Mesenchymal stem cell (in vitro differentiated cells and primary cell): ENCODE results near the gene MYLIP.

Experiments used
- DNase-seq: peaks from one replicate; pipeline ENCODE4 v3.0.0-alpha.2; 2013
- H2AFZ ChIP-seq: one replicate; pipeline ENCODE4 v1.6.1; 2013; ENCODE audit warnings: low read depth, mild to moderate bottlenecking, control low read depth, inconsistent platforms, low read length, moderate library complexity
- H2AK5ac ChIP-seq: 2 replicates; pipeline ENCODE4 v1.6.1; 2013; ENCODE audit warnings: low read length, moderate library complexity, mild to moderate bottlenecking, inconsistent platforms; ENCODE audit not compliant: severe bottlenecking
- H2BK120ac ChIP-seq: one replicate; pipeline ENCODE4 v1.6.1; 2013; ENCODE audit warnings: low read depth, mild to moderate bottlenecking, inconsistent platforms, low read length, moderate library complexity
- H2BK12ac ChIP-seq, 2 experiments: one replicate each; pipeline ENCODE4 v1.6.1; 2013; ENCODE audit warnings: inconsistent platforms in 2 of 2, low read length in 2 of 2, mild to moderate bottlenecking in 2 of 2, moderate library complexity in 2 of 2, control low read depth in 1 of 2
- H2BK15ac ChIP-seq: one replicate; pipeline ENCODE4 v1.6.1; 2013; ENCODE audit warnings: mild to moderate bottlenecking, low read depth, inconsistent platforms; ENCODE audit not compliant: poor library complexity, severe bottlenecking
- H2BK5ac ChIP-seq: 2 replicates; pipeline ENCODE4 v1.6.1; 2013; ENCODE audit warnings: low read depth, mild to moderate bottlenecking, low read length, control low read depth, inconsistent platforms; ENCODE audit not compliant: poor library complexity, severe bottlenecking
- H3K14ac ChIP-seq, 2 experiments: one replicate each; pipeline ENCODE4 v1.6.1; 2013; ENCODE audit warnings: inconsistent platforms in 2 of 2, low read length in 2 of 2, control low read depth in 1 of 2, mild to moderate bottlenecking in 1 of 2, moderate library complexity in 1 of 2
- H3K18ac ChIP-seq, 2 experiments: one replicate each; pipeline ENCODE4 v1.6.1; 2013; ENCODE audit warnings: inconsistent platforms in 2 of 2, low read length in 2 of 2, control low read depth in 1 of 2, low read depth in 1 of 2, mild to moderate bottlenecking in 1 of 2
- H3K23ac ChIP-seq, 2 experiments: one replicate each; pipeline ENCODE4 v1.6.1; 2013; ENCODE audit warnings: inconsistent platforms in 2 of 2, low read length in 2 of 2, mild to moderate bottlenecking in 2 of 2, moderate library complexity in 2 of 2, control low read depth in 1 of 2
- H3K27ac ChIP-seq: 2 replicates; pipeline ENCODE4 v1.5.1; 2013; ENCODE audit warnings: mild to moderate bottlenecking, moderate library complexity, low read length, control low read depth, inconsistent platforms; ENCODE audit not compliant: poor library complexity, severe bottlenecking
- H3K27me3 ChIP-seq, 2 experiments: 2 replicates each; pipeline versions ENCODE4 v1.6.1 to v1.7.0; 2013; ENCODE audit warnings: low read length in 2 of 2, mild to moderate bottlenecking in 2 of 2, moderate library complexity in 2 of 2, control low read depth in 1 of 2, inconsistent platforms in 1 of 2; ENCODE audit not compliant: control insufficient read depth in 1 of 2, insufficient read depth in 1 of 2
- H3K36me3 ChIP-seq, 2 experiments: 2 replicates each; pipeline versions ENCODE4 v1.6.1 to v1.7.0; 2013; ENCODE audit warnings: low read length in 2 of 2, control low read depth in 1 of 2, inconsistent platforms in 1 of 2, low read depth in 1 of 2, mild to moderate bottlenecking in 1 of 2; ENCODE audit not compliant: insufficient read depth in 2 of 2, control insufficient read depth in 1 of 2
- H3K4ac ChIP-seq, 2 experiments: one replicate each; pipeline ENCODE4 v1.6.1; 2013; ENCODE audit warnings: inconsistent platforms in 2 of 2, low read length in 2 of 2, mild to moderate bottlenecking in 2 of 2, moderate library complexity in 2 of 2, control low read depth in 1 of 2, low read depth in 1 of 2
- H3K4me1 ChIP-seq: 2 replicates; pipeline ENCODE4 v1.6.1; 2013; ENCODE audit warnings: low read depth, low read length, control low read depth; ENCODE audit not compliant: control insufficient read depth, insufficient read depth
- H3K4me2 ChIP-seq: 2 replicates; pipeline ENCODE4 v1.6.1; 2013; ENCODE audit warnings: low read length, mild to moderate bottlenecking, inconsistent platforms; ENCODE audit not compliant: poor library complexity, severe bottlenecking
- H3K4me3 ChIP-seq, 2 experiments: 2 replicates each; pipeline versions ENCODE4 v1.5.1 to v1.7.0; 2013; ENCODE audit warnings: low read length in 2 of 2, mild to moderate bottlenecking in 2 of 2, control low read depth in 1 of 2, low read depth in 1 of 2; ENCODE audit not compliant: insufficient read depth in 1 of 2
- H3K79me1 ChIP-seq: replicated peaks from 2 replicates; pipeline ENCODE4 v1.6.1; 2013; ENCODE audit warnings: mild to moderate bottlenecking, control low read depth, low read length, inconsistent platforms; ENCODE audit not compliant: poor library complexity, severe bottlenecking
- H3K9ac ChIP-seq: 2 replicates; pipeline ENCODE4 v1.7.0; 2013; ENCODE audit warnings: mild to moderate bottlenecking, low read length, moderate library complexity
- H3K9me3 ChIP-seq: 2 replicates; pipeline ENCODE4 v1.7.0; 2013; ENCODE audit warnings: mild to moderate bottlenecking, low read length; ENCODE audit not compliant: control insufficient read depth
- H4K8ac ChIP-seq: one replicate; pipeline ENCODE4 v1.6.1; 2013; ENCODE audit warnings: inconsistent platforms, mild to moderate bottlenecking, low read length, moderate library complexity
- H4K91ac ChIP-seq: one replicate; pipeline ENCODE4 v1.6.1; 2013; ENCODE audit warnings: mild to moderate bottlenecking, low read length, inconsistent platforms
- WGBS: methylation state at CpG from one replicate; pipeline ENCODE4 v1.1.7; 2013; ENCODE audit warnings: mixed read lengths; 5-methylcytosine and 5-hydroxymethylcytosine counted together

MYLIP gene

GRCh38 chr6:16139556-16139955 is 10.7 kb downstream of the MYLIP start:
- H3K4ac ChIP-seq, result no peak overlapping the region
- peaks cover 17% of the 10 kb centered on the region for H3K79me1 ChIP-seq
- H3K4me3 ChIP-seq, result no peak overlapping the region
- no peak overlapping the region for H2AFZ ChIP-seq
- no peak overlapping the region for H3K27ac ChIP-seq
- no peak overlapping the region for H2AK5ac ChIP-seq
- H2BK12ac ChIP-seq, result no peak overlapping the region
- H2BK15ac ChIP-seq, result no peak overlapping the region
- H3K23ac ChIP-seq, result no peak overlapping the region
- no peak overlapping the region for H3K4me2 ChIP-seq
- H4K8ac ChIP-seq, result no peak overlapping the region
- no peak overlapping the region for H2BK5ac ChIP-seq
- peaks cover 7% of the 10 kb centered on the region for H3K9me3 ChIP-seq
- H3K14ac ChIP-seq, result no peak overlapping the region
- DNase-seq, result no peak
- no peak overlapping the region for H2BK120ac ChIP-seq
- H4K91ac ChIP-seq, result no peak overlapping the region
- peaks cover 19 to 44% of the 10 kb centered on the region in 2 experiments for H3K36me3 ChIP-seq
- no peaks in the 10 kb centered on the region for H3K27me3 ChIP-seq
- no peak overlapping the region for H3K18ac ChIP-seq
- 86% methylated on average over 1 of the region's 2 CpGs for WGBS
- H3K4me1 ChIP-seq, result peaks cover 2% of the 10 kb centered on the region
- H3K9ac ChIP-seq, result no peak overlapping the region

GRCh38 chr6:16140607-16141006 is 11.7 kb downstream of the MYLIP start:
- Histone ChIP-seq H3K9me3 (peaks cover 7% of the 10 kb centered on the region), H2BK12ac (no peak overlapping the region), H3K27ac (no peak overlapping the region), H4K8ac (no peak overlapping the region), H3K79me1 (peaks cover 12% of the 10 kb centered on the region), H3K4me2 (no peak overlapping the region), H2BK15ac (no peak overlapping the region), H3K14ac (no peak overlapping the region), H3K4ac (no peak overlapping the region), H2BK5ac (no peak overlapping the region), H2AK5ac (no peak overlapping the region), H3K9ac (no peak overlapping the region), H2BK120ac (no peak overlapping the region), H2AFZ (no peak overlapping the region), H3K36me3 (peaks cover 27 to 55% of the 10 kb centered on the region in 2 experiments), H3K27me3 (no peaks in the 10 kb centered on the region), H3K4me3 (no peak overlapping the region), H4K91ac (no peak overlapping the region), H3K18ac (no peak overlapping the region), H3K23ac (no peak overlapping the region), H3K4me1 (peaks cover 5% of the 10 kb centered on the region)
- no peak for DNase-seq
- WGBS, result 95% methylated on average over 7 of the region's 7 CpGs

GRCh38 chr6:16141514-16141913 is 12.6 kb downstream of the MYLIP start:
- peaks cover 32 to 64% of the 10 kb centered on the region in 2 experiments for H3K36me3 ChIP-seq
- no peak overlapping the region for H2BK120ac ChIP-seq
- H3K27ac ChIP-seq, result no peak overlapping the region
- no peak overlapping the region for H3K4me3 ChIP-seq
- no peak overlapping the region for H2BK5ac ChIP-seq
- no peak overlapping the region for H2AFZ ChIP-seq
- no peak overlapping the region for H2BK12ac ChIP-seq
- H3K23ac ChIP-seq, result no peak overlapping the region
- no peak for DNase-seq
- H3K79me1 ChIP-seq, result peaks cover 14% of the 10 kb centered on the region
- H4K8ac ChIP-seq, result no peak overlapping the region
- no peak overlapping the region for H3K4ac ChIP-seq
- no peak overlapping the region for H2AK5ac ChIP-seq
- H4K91ac ChIP-seq, result no peak overlapping the region
- H3K9me3 ChIP-seq, result peaks cover 7% of the 10 kb centered on the region
- H3K4me1 ChIP-seq, result peaks cover 7% of the 10 kb centered on the region
- no peak overlapping the region for H3K14ac ChIP-seq
- no peak overlapping the region for H2BK15ac ChIP-seq
- no peaks in the 10 kb centered on the region for H3K27me3 ChIP-seq
- no peak overlapping the region for H3K4me2 ChIP-seq
- H3K18ac ChIP-seq, result no peak overlapping the region
- no peak overlapping the region for H3K9ac ChIP-seq

GRCh38 chr6:16145038-16145437 is 16.2 kb downstream of the MYLIP start:
- no peak overlapping the region for H3K23ac ChIP-seq
- no peak overlapping the region for H2BK5ac ChIP-seq
- H3K36me3 ChIP-seq, result peaks cover 36 to 94% of the 10 kb centered on the region in 2 experiments
- no peak overlapping the region for H3K27ac ChIP-seq
- no peak overlapping the region for H2BK120ac ChIP-seq
- H3K4ac ChIP-seq, result no peak overlapping the region
- WGBS, result 88% methylated on average over 12 of the region's 13 CpGs
- peaks cover 7% of the 10 kb centered on the region for H3K9me3 ChIP-seq
- H4K91ac ChIP-seq, result no peak overlapping the region
- no peak overlapping the region for H2BK12ac ChIP-seq
- no peaks in the 10 kb centered on the region for H3K27me3 ChIP-seq
- no peak overlapping the region for H2AK5ac ChIP-seq
- no peak for DNase-seq
- no peak overlapping the region for H3K14ac ChIP-seq
- H3K18ac ChIP-seq, result no peak overlapping the region
- H3K9ac ChIP-seq, result no peak overlapping the region
- H2BK15ac ChIP-seq, result no peak overlapping the region
- H3K4me2 ChIP-seq, result no peak overlapping the region
- H3K4me3 ChIP-seq, result no peak overlapping the region
- H4K8ac ChIP-seq, result no peak overlapping the region
- peaks cover 21% of the 10 kb centered on the region for H3K79me1 ChIP-seq
- H3K4me1 ChIP-seq, result peaks cover 12% of the 10 kb centered on the region
- no peak overlapping the region for H2AFZ ChIP-seq
